CD4-positive, alpha-beta T cell treated with Interleukin-6 for 4 hours (primary cell): ENCODE results near the gene EIPR1.
"Not testable (repeated sequence)": the region's sequence is repeated elsewhere in the genome, so short reads cannot be mapped to it uniquely, and the experiment has no call there.

Experiments
- DNase-seq: peaks from one replicate; pipeline ENCODE4 v3.0.0-alpha.2; 2020; ENCODE audit warnings: mixed read lengths

The EIPR1 gene

GRCh38 chr2:3283876-3284656 lies 93.6 kb downstream of the EIPR1 start:
- DNase-seq, result not testable (repeated sequence)

GRCh38 chr2:3283206-3283605 lies 94.4 kb downstream of the EIPR1 start:
- DNase-seq, result no peak

DNA sequence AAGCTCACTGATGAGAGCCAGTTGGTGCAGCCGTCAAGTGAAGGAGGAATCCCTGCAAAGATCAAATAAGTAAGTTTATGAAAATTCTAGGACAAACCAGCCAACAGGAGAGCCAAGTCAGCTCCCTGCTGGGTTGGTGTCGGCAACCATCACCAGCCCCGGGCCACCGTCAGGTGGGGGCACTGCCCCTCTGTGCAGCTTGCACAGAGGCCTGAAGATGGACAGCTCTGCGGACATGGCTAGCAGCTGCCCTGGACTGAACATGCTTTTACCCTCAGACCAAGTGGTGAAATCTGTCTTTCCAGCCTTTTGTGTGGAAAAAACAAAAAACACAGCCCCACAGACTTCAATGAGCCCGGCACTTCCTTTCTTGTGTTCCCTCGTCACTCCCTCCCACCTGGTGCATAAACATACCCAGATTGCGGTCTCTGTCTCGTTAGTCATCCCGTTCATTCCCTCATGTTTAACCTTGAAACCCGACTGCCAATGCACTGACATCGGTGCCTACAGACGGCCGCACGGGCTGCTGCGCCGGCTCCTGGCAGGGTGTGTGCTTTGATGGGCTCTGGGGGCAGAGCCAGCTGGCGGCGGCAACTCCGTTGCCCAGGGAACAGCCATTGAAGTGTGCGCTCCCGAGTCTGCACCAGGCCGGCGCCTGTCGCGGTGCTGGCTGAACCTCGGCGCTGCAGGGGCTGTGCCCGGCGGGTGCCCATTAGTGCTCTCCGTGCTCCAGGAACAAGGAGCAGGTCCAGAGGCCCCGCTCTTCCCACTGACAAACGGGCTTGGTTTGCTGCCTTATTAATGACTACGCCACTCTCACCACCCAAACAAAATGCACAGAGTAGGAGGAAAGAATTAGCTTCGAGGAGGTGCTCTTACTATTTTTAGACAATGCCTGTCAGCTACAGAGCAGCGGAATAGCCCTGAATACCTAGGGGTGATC lies 95.3 kb downstream of the EIPR1 start:
- DNase-seq, result no peak

DNA sequence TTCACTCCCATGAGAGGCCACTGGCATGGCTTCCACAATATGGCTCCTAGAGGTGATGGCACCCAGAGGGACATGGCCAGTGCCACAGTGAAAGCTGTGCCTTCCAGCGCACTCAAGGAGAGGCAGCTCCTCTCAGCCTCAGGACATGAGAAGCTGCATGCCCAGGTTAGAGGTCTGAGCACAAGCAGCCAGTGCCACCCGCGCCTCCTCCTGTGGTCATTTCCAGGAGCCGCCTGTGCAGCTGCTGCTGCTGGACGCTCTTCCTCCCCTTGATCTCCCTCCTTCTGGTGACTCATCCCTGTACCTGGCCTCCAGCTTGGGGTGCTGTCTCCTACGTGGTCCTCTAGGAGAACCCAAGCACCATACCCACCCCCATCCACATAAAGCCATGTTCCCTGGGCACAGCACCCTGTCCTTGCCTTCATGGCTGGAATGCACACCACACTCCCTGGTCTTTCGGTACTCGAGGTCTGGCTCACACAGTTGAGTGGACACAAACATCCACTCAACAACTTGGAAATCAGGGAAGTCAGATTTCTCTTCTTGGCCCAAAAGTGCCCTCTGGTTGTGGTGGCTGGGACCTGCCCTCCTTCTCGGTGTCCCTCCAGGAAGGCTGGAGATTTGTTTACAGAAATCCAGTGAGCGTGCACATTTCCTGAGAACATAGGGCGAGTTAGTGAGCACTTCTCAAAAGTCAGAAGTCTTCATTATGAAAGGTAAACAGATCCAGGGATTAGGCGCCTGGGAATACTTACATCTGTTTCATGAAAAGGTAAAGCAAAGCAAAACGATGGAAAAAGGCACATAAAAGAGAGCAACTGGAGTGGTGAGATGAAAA lies 96.7 kb downstream of the EIPR1 start:
- DNase-seq, result no peak

DNA sequence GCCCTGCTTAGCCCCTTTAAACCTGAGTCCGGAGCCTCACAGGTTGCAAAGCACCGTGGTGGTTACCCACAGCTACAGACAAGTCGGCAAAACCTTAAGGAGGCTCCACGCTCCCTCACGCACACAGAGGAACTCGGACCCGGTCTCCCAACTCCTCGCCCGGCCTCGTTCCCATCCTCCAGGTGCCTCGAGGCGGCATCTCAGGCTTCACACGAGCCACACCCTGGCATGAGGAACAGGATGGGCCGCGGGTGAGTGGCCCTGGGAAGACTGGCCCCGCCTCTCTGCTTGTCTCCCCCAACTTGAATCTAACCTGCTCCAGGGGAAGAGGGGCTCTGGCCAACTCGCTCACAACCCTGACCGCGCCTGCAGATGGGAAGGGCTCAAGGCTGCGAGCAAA lies 97.4 kb downstream of the EIPR1 start:
- DNase-seq, result no peak

DNA sequence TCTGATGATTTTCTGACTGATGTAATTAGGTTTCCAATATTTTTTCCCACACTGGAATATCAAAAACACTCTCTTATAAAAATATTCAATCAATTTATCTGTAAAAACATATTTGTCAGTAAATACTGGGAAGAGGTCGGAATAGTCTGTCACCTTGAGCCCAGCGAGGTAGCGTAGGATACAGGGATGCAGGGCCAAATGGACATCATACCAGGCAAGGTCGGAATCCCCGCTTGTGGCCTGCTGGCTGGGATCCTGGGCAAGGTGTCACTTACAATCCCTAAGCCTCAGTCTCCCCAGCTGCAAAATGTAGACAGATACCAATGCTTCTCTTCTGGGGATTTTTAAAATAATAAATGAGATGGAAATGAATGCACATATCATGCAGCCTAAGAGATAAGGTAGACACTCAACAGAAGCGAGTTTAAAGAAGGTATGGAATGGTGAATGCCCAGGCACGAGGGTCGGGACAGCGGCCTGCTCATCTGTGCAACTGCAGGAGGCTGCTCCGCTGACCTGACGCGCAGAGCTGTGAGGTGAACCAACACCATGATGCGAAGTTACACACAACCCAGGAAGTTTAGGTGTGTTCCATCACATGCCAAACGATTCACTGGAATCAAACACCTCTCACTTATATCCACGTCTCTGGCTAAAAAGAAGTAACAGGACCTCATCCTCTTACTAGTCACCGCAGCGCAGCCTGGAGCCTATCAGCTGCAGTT lies 98.2 kb downstream of the EIPR1 start:
- DNase-seq, result no peak

DNA sequence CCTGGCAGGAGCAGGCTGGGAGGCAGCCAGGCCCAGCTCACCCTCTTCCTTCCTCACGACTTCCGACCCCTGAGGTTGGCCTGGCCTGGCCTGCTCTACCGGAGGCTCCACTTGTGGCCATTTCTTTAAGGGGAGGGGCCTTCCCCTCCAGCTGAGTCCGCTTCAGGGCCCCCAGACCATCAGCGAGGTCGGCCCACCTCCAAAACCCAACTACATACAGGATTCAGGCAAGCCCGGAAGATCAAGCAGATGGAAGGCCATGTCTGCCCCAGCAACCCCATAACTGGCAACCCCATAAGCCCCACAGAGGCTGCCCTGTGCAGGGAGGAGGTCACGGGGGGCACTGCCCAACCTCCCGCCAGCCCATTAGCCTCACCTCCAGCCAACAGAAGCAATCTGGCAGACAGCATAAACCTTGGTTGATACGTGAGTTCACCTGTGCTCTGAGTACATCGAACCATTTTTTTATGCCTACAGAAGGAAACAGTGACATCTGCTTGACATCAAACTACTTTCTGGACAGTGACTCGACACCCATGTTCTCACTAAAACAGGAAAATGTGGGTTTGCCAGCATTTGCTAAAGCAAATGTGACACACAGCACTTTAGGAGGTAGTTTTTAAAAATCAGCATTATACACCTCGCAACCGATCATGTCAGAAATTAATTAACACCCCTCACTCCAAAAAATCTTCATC lies 98.9 kb downstream of the EIPR1 start:
- DNase-seq, result no peak

DNA sequence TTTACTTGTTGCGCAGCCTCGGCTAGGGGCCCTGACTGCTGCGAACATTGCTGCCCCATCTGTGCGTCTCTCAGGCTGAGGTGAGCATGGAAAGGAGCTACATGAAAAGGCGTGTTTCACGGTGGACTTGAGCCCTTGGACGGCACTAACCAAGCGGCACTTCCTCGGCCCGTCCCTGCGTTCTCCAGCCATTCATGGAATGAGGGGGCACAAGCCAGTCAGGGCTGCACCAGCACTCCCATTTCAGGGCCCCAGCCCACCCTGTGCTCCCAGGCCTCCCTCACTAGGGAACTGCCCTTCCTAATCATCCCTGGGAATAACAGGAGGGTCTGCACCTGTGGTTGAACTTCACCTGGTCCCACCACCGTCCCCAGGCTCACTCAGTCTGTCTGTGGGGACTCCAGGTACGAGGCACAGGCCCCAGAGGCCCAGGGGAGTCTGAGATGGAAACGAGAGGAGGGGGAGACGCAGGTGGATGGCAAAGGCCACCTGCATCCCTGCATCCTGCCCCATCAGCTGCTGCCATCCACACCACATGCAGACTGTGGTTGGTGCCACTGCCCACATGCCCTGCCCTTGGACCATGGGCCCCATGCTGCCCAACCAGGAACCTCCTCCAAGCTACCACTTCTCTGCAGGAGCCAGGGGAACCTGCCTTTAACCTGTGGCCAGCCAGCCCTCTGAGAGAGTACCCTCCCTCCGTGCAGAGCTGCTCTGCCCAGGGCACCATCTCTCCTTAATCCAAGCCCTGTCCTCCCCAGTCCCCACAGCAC lies 99.7 kb downstream of the EIPR1 start:
- no peak for DNase-seq

- DNase-seq, result no peak
Observed at GRCh38 chr2:3277050-3277747, 100.4 kb downstream of the EIPR1 start.

DNA sequence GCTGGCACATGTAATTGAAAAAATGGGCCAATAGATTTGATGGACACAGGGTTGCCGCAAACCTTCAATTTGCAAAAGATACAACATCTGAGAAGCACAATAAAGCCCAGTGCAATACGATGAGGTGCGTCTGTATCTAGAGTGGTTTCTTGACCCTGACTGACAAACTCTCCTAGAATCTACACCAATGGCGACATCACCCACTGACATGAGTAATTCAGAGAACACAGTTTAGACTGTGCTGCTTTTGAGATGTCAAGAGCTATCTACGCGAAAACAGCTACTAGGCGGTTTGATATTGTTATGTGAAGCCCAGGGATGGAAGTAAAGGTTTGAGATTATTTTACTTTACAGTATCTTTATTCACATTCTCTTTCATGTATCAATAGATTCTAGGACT lies 104.9 kb downstream of the EIPR1 start:
- DNase-seq, result no peak

DNA sequence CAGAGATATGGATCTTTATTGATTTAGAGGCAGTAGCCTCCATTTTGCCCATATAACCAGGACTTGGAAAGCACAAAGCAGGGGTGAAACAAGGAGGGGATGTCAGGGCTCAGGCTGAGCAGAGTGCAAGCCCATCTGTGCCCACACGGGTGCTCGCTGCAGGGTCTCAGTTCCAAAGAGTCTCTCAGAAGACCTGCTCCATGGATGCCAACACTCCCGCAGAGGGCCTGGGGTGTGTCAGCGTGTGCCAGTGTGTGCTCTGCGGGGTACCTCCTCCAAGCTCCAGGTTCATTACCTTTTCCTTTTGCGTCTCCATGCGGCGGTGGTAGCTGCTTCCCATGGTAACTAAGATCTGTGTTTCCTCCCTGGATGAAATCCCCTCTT lies 107.5 kb downstream of the EIPR1 start:
- DNase-seq, result no peak

GRCh38 chr2:3269425-3270094 lies 108.1 kb downstream of the EIPR1 start:
- DNase-seq, result no peak

- no peak for DNase-seq
Observed at GRCh38 chr2:3268705-3269029, 109.0 kb downstream of the EIPR1 start.

DNA sequence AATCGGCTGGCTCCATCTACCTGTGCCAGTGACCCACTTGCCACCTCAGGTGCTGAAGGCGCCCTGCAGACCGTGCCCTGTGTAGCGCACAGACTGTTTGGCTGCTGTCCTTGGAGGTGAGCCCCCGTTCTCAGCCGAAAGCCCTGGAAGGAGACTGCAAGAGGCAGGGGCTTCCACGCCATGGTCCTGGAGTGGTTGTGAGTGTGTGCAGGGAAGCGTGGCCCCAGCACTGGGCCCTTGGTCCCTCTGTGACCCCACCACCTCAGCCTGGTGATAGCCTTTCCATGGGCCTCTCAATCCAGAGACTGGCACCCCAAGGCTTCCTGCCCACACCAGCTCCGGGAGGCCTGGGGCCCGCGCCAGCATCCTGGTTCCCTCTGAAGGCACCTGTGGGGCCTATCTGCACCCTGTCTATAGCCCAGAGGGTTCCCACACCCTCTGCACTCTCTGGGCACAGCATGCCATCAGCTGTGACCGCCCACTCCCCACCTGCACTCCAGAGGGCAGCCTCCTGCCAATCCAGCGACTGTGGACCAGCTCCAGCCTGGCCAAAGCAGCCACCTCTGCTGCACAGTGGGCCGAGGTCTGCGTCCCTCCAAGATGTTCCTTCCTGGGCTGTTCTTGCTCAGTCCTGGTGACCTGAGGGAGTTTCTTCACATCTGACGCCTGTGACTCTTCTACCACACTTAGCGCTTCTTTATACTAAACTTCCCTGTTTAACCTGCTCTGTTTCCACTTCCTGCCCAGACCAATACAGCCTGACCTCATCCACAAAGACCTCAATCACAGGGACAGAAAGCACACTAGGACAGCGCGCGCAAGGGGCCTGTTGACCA lies 109.5 kb downstream of the EIPR1 start:
- DNase-seq, result no peak

- DNase-seq, result no peak
Observed at GRCh38 chr2:3266925-3267867, 110.4 kb downstream of the EIPR1 start.

DNA sequence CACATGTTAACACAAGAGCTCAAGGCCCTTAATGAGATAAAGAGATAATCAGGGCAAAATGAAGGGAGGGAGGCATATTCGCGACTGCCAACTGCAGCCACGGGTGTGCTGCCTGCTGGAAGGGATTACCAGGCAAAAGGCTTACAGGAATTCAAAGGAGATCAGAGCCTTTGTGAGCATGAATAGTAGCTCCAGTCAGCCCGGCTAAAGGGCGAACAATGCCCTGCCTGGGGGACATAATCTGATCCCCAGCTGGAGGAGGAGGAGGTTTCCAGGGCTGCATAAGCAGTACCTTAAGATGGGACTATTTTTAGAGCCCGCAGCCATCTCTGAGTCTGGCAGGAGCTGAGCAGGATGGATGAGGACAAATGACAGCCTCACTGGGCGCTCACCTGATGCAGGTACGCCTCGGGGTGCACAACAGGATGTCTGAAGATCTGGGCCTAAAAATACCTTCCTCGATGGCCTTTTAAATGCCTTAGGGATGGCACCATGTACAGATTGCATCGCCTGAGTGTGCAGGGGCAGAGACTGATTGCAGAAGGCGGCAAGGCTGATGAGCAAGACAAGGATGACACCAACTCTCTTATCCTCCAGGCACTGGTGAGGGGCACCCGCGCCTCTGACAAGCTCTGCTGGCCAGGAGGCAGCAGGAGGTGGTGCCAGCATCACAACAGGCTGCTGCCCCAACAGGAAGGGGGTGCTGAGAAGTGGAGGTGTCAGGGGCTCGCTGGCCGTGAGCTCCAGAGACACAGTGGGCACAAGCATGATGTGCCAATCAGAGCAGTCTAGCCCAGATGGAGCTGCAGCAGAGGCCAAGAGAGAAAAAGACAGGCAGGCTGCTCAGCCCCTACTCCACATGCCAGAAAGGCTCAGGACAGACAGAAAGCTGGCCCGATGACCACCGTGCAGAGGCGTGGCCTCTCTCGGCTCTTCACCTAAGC lies 111.4 kb downstream of the EIPR1 start:
- DNase-seq, result no peak

GRCh38 chr2:3265471-3265870 lies 112.1 kb downstream of the EIPR1 start:
- DNase-seq, result no peak
